ENCODE results near the gene PPT2. TPM values are rescaled to one million over a fixed set of nuclear protein-coding genes. Genes with fewer than 3 reads are reported as not detected.
"Not testable (repeated sequence)": the region's sequence is repeated elsewhere in the genome, so short reads cannot be mapped to it uniquely, and the experiment has no call there.

Gene PPT2
- total RNA-seq, 1 donor from 2014 or later: 37.6 TPM

DNA sequence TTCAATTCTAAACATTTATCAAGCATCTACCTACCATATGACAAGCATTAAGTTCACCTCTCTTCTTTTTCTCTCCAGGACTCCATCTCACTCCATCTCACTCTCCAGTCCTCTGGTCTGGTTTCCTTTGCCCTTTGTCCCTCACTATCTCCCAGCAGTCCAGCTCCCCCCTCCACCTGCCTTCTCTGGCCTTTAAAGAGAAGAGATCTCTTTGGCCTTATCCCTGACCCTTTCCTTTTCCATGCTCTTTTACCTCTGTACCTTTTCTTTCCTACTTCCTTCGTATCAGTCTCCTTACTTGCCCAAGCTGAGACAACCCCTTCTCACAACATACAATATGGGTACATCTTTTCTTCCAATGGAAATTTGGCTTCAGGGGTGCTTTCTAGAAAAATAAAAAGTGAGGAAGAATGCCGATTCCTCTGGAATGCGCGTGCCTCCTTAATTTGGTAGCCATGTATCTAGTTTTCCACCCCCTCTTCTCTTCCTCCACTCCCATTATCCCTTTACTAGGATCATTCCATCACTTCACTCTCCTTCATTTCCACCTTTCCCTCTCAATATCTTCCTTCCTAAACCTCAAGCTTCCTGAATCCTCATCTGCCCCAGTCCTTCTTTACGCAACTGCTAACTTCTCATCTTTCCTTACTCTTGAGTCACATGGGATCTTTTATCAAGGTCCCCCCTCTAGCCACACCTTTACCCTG, 22.7 kb downstream of the PPT2 start:
- no peak for DNase-seq

DNA sequence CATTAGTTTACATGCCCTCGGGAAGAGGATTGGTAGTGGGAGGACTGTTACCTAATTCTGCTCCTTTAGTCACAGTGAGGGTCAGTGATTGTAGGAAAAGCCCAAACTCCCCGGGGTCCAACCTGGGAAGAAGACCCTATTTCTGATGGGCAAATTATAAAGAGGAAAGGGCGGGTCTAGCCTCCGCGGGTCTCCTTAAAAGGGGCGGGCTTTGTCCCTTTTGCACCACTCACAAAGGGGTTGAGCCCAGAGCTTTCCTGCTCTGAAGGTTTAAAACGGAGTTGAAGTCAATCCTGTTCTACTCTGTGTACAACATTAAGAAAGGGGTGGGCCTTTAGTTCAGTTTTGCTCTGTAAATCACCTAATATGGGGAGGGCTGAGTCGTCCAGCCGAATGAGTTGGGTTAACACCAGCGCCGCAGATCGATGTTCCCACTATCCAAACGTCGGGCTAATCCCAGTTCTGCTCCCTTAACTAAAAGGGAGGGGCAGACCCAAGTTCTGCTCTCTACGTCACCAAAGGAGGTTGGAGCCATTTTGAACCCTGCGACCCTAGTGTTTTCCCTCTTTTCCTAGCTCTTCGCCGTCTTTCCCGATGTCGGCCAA, 23.3 kb downstream of the PPT2 start:
- DNase-seq: peak; percentile 82

DNA sequence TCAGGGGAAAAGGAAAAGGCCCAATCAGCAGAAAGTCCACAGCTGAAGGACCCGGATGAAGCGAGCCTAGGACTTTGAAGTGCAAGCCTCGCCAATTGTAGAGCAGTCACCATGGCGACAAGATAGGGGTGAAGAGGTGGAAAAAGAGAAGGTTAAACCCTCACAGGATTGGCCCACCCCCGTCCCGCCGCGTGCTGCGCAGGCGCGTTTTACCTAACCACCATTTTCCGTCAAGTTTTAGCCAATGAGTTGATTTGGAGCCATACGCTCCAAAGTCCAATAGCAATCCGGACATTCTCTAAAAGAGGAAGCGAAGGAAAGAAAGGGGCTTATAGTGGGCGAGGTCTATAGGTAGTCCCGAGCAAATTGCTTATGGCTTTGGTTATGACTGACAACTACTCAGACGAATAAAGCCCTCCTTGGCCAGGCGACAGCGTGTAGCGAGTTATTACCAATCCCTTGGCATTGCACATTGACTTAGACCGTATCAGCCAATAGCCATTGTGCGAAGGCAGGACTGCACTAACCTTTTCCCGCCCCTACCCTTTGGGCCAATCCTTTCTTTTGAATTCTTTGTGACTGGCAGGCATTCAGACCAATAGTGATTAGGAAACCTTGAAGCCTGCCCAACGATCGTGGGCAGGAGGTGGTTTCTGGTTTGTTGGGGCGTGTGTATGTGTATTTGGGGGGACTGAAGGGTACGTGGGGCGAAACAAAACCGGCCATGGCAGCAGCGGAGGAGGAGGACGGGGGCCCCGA, 24.0 kb downstream of the PPT2 start, which contains the start of gene RNF5:
Gene RNF5 (plus strand): TSS at position 618 of the 759 bp plus-strand sequence. CDS start 107 bp downstream, at position 725.
- DNase-seq: peak; percentile 100

DNA sequence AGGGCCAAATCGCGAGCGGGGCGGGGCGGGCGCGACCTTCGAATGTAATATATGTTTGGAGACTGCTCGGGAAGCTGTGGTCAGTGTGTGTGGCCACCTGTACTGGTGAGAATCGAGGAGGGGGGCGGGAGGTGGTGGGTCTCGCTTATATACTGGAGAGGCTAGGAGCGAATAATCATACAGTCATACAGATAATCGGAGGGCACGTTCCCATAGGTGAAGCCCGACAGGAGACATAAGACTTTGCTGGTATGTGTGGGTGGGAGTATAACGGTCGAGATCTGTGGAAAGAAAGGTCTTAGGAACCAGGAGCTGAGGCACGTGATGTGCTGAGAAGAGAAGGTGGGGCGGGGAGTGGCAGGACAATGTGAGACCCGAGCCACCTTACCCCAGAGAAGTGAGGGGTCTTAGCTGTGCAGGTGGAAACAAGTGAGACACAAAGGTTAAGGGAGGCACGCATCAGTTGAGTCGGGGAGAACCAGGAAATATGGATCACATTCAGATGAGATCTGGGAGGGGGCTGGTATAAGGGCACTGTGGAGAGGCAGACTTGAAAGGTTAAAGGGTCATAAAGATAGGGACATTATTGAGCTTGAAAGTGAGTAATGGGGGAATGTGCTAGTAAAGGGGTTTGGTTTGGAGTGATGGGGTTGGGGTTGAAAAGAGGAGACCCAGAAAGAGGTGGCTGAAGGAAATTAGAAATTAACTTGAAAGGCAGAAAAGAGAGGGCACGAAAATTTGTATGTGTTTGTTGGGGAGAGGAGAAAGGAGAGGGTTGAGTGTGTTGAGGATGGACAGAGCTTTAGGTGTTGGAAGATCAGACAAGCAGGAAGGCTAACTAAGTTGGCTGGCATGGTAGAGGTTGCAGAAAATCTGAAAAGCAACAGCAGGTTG, 24.9 kb downstream of the PPT2 start:
- no peak for DNase-seq

DNA sequence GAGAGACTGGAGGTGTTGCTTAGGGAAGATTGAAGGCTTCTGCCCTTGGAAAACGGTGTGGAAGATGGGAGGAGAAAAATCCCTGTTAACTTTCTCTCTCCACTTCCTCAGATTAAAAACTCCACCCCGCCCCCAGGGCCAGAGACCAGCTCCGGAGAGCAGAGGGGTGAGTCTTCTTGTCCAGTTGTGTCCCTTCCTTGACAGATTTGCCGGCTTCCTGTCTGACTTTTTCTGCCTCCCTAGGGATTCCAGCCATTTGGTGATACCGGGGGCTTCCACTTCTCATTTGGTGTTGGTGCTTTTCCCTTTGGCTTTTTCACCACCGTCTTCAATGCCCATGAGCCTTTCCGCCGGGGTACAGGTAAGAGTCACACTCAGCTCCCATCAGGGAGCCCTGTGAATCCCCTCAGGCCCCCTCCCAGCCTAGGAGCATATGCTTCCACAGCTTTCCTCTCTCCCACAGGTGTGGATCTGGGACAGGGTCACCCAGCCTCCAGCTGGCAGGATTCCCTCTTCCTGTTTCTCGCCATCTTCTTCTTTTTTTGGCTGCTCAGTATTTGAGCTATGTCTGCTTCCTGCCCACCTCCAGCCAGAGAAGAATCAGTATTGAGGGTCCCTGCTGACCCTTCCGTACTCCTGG, 25.9 kb downstream of the PPT2 start:
- no peak for DNase-seq

DNA sequence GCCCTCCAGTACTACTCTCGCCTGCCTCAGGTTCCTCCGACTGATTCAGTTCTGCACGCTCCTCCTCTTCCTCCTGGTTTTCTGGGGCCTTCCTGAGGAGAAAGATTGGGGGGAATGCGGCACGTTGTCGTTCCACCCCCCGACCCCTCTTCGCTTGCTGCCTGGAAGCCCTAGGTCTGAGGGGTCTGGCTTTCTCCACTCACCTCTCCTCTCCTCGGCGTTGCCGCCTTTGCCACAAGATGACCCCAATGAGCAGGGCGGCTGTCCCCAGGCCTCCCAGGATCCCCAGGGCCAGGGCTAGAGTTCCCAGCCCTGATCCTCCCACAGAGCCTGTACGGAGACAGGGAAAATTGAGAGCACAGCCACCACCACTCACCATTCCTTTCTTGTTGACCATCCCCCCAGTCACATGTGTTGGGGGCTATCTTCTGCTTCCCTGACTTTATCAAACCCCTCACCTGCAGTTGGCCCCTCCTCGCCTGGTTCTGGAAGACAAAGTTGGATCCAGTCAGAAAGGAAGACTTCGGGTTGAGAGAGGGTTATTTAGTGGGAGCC, 27.3 kb downstream of the PPT2 start:
- DNase-seq: no peak

DNA sequence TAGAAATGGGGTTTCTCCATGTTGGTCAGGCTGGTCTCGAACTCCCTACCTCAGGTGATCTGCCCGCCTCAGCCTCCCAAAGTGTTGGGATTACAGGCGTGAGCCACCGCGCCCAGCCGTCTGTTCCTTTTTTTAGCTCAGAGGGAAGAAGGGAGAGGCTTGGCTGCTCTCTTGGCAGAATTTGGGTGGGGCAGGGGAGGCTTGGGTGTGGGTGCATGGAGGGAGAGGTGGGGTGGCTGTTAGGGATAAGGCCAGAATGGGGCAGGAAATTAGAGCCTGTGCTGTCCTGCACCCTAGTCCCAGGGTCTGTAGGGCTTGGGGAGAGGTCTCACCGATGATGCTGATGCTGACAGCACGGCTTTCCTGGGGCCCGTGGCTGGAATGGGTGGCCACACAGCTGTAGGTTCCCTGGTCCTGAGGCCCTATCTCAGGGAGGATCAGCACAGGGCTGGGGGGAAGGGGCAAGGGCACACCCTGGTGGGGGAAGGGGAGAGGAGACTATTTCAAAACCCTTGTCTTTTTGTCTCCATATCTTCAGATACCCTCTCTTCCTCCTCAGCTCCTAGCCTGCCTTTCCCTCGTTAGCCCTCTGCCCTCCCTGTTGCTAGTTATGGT, 28.1 kb downstream of the PPT2 start:
- DNase-seq: no peak

DNA sequence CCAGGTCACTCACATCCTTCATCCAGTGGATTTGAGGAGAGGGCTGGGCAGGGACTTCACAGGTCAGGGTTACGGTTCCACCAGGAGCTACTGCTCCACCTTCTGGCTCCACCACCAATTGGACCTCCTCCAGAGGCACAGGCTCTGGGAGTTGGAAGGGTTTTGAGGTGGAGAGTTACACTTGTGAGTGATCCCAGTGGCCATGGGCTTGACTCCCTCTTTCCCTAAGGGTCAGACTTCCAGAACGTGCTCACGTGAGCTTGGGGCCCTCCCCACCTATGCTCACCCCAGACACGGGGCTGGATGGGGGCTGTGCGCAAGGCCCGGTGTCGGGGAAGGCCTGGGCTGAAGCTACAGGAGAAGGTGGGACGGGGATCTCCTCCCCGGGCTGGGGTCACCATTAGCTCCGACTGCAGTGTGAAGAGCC, 28.6 kb downstream of the PPT2 start:
- no peak for DNase-seq

DNA sequence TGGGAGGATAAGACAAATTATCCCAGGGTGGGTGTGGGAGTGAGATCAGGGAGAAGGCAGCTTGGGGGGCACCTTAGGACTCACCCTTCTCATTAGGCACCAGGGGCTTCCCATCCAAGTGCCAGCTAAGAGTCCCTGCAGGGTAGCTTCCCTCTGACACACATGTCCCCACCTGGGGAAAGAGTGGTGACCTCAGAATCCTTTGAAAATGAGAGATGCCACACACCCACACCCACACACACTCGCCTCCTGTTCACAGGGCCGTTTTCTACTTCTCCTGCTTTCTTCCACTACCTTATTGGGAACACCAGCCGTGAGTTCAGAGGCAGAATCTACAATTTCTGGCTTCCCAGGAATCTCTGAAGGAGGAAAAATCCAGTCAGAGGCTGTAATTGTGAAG, 29.1 kb downstream of the PPT2 start:
- DNase-seq: no peak

DNA sequence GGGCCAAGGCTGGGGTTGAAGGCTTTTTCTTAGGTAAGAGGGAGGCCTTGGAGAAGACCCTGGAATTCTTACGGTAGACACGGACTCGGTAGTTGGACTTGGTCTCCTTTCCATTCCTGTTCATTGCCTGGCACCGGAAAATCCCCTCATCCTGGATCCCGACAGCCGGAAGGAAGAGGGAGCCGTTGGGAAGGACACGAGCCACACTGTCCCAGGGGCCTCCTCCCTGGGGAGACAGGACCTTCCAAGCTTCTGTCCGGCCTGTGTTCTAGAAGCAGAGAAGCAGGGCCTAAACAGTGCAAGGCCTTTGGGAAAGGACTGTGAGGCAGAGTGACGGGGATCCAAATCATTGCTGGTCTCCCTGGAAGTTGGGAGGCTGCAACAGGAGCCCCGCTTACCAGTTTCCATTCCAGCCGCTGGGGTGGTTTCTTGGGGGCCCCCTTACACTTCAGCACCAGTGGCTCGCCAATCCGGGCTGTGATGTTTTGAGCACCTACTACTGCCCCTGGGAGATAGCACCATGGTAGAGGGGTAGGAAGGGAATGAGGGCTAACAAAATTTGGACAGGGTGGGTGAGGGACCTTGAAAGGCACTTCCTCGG, 29.6 kb downstream of the PPT2 start:
- DNase-seq: no peak

DNA sequence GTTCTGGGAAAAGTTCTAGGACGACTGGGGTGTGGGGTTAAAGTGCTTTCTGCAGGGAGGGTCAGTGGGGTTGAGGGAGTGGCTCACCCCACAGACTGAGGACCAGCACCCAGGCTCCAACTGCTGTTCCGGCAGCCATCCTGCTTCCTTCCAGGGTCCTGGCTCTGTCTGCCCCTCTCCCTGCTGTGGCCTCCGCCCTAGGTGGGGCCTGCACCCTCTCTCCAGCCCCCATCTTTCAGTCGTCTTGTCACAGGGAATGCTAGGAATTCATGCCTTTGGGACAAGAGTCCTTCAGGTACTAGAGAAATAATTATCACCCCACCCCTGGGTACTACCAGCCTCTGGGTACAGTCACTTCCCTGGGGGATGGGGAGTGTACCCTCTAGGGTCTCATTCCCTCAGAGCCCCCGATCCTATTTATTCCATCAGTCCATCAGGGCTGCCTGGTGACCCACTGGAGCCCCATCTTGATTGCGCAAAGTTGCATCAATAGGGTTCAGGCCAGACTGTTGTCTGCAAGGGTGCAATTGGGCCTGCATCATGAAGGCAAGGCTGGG, 30.2 kb downstream of the PPT2 start, which contains the start of gene AGER:
Gene AGER (minus strand): TSS at position 170 of the 557 bp plus-strand sequence. CDS start 31 bp downstream, at position 139.
- no peak for DNase-seq

DNA sequence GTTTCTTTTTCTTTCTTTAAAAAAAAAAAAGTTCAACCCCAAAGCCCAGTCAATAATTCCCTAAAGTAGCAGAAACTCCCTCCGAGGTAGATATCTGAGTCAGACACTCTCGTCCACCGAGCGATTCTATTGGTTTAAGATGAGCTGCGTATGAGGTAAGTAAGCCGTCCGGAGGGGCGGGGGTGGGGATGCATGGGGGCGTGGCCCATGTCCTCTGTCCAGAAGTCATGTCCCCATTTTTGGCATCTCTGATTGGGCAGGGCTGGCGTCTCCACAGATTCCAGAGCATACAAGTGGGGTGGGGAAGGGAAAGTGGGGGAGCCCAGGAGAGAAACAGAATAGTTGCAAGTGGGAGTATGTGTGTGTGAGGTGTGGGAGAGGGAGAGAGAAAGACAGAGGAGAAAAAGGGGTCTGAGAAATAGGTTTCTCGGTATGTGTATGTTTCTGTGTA, 31.8 kb downstream of the PPT2 start:
- DNase-seq: peak; percentile 78

DNA sequence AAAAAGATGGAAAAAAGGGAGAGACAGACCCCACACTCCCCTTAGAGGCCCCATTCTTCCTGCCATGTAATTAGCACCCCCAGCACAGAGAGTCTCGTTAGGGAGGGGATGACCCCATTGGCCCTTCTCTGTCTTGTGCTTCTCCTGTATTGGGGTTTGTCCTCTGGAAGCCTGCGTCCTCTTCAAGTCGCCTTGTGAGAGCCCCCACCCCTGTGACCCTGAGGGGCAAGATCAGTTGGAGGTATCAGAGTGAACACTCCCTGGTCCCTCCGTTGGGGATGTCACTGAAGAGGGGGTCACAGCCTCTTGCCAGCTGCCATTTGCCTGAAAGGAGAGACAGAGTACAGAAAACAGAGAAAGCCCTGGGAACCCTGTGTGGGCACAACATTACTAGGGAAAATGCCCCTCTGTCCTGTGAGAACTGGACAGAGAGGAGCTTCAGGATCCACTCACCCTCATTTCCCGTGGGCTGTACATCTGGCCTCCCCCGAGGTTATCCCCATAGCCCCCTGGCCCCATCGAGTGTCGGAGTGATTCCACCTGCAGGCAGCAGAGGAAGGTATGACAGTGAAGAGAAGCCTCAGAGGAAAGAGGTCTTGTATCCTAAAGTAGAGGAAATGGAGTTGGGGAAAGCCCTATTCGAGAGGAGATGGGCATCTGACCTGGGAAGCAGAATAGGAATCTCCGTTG, 32.4 kb downstream of the PPT2 start:
- not testable (repeated sequence) for DNase-seq

DNA sequence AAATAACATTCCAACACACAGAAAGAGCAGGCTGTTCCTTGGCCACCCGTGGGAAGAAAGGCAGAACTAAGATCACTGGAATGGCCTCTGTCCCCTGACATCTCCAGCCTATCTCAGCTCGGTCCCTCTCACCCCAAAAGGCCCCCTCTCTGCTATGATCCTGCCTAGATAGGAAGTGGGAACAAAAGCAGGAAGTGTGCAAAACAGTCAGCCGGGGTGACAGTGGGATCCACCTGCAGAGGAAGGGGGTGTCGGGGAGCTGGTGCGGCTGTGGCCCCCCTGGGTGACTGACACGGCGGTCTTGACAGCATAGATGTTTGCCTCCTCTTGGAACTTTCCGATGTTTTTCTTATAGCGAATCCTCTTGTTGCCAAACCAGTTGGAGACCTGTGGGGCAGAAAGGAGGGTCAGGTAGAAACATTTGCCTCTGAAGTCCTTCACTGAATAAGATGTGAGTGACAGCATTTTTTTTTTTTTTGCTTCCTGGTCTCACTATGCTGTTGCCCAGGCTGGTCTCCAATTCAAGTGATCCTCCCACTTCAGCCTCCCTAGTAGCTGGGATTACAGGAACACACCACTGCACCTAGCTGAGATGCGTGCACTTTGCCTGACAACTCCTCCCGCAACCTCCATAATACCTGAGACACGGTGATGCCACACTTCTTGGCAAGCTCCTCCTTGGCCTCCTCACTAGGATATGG, 33.2 kb downstream of the PPT2 start:
- DNase-seq: no peak

DNA sequence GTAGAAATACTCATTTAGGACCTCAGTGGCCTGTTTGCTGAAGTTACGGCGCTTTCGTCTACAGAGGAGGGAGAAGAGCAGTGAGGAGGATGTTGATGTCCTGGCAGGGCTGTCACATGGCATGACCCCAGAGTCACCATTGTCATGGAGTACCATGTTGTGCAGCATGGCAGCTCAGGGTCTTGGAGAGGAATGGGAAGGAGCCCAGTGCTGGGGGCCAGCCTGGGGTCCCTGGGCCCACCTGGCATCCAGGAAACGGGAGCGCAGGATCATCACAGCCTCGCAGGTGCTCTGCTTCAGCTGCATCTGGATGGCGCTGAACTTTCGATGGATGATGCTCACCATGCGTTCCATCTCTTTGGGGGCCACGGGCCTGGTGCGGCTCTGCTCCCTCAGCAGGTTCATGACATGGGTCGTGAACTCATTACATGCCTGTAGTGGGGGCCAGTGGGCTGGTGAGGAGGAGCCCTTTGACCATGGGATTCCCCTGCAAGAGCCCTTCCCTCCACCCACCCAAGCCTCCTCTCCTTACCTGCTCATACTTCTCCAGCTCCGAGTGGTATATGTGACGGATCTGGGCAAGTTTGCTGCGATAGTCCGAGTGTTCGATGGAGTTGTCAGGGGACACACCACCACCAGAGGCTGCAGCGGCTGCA, 33.9 kb downstream of the PPT2 start:
- DNase-seq: not testable (repeated sequence)

DNA sequence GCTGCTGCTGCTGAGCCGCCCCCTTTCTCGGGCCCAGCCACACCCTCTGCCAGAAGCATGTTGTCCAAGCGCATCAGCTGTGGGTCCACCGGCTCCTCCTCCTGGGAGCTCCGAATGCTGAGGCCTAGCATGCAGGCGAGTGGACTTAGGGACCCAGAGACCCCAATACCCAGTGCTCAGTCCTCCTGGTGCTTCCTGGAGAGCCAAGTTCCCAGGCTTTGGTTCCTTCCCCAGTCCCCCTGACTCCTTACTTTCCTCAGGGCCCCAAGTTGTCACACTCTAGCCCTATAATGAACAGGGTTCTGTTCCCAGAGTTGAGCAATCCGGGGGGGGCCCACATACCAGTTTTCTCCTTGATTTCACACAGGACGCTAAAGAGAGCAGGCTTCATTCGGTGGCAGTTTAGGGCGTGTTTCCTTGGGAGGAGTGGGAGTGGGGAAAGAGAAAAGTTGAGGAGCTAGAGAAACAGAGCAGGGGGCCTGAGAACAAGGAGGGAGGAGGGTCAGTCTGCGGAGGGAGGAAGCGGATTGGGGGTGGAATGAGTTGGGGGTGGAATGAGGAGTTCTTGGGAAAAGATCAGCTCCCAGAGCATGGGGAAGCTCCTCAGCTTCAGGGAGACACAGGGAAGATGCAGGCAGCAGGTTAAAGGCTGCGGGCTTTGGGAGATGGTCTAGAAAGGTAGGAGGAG, 34.6 kb downstream of the PPT2 start:
- peak; percentile 54 for DNase-seq

DNA sequence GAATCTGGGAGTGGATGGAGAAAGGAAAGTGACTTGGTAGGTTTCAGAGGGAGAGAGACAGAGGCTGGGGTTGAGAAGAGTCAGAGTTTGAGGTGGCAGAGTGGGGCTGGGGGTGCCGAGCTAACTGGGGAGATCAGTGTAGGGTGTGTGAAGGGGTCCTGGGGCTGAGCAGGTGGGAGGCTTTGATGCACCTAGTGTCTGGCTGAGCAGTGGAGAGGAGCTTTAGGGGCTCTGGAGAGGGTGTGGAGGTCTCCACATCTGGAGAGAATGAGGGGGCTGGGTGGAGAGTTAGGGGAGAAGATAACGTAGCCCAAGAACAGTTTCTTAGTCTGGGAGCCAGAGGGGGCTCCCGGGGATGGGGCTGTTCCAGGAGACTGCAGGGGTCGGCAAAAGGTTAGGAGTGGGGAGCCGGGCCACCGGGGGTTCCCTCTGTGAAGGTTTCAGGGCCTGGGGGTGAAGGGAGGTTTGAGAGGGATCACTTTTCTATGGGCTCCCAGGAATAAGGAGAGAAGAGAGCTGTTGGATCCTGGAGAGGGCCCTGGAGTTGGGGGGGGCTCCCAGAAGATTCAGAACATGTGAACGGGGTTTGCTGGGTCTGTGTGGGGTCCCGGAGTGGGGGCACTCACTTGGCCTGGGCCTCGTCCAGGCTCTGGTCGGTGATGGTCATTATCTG, 35.3 kb downstream of the PPT2 start:
- peak; percentile 35 for DNase-seq

Measured in tongue (tissue), 2 donors.